ENCODE measurements around the gene NLGN1. TPM values are rescaled to one million over a fixed set of nuclear protein-coding genes. Genes with fewer than 3 reads are reported as not detected.

NLGN1 gene
- total and polyA plus RNA-seq, 2 of the 8 experiments (the other 6 are each of a cell fraction or from before 2014, with no cell fraction given), result 7.8 to 14.8 TPM

DNA sequence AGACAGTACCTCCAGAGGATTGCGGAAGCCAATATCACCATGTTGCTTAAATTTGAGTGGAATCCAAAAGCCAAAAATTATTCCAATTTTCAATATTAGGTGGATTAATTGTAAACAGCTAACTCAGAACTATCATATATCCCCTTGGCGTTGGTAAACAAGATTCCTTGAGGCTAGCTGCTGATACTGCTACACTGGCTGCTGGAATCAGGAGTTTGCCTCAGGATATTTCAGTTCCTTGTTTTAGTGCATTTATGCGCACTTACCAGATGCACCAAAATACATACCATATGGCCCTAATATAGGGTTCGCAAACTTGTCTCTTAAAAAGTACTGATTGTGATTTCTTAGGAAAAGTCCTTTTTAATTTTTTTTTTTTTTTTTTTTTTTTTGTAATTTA is 856.4 kb downstream of the NLGN1 start:
- Histone ChIP-seq H4K20me1 (replicated peaks in 1 of 2; ENCODE audit: control insufficient read depth in 1 of 2, insufficient read depth in 2 of 2, low read length in 2 of 2) (no peaks in the 10 kb centered on the region), H2AK5ac (ENCODE audit: low read depth, low read length) (no peak overlapping the region), H3K4me3 (ENCODE audit: extremely low read depth in 1 of 4, insufficient read depth in 2 of 4, low read depth in 3 of 4, low read length in 4 of 4) (no peak overlapping the region), H2BK120ac (replicated peaks; ENCODE audit: low read depth, low read length) (no peak overlapping the region), H2AFZ (ENCODE audit: low read length) (no peak overlapping the region), H3K56ac (replicated peaks; ENCODE audit: insufficient read length, low read depth, low read length) (no peak overlapping the region), H3K79me1 (ENCODE audit: low read depth, low read length) (no peaks in the 10 kb centered on the region), H3K23me2 (ENCODE audit: low read depth, low read length) (no peaks in the 10 kb centered on the region), H3K36me3 (ENCODE audit: control insufficient read depth in 2 of 4, insufficient read depth in 4 of 4, low read length in 3 of 4) (no peaks in the 10 kb centered on the region), H3K14ac (ENCODE audit: insufficient read length) (no peak overlapping the region), H4K8ac (ENCODE audit: extremely low read depth, insufficient read depth, low read length) (no peak overlapping the region), H3K23ac (ENCODE audit: insufficient read length) (no peak overlapping the region), H2BK5ac (ENCODE audit: low read depth, low read length) (no peak overlapping the region), H3K27me3 (replicated peaks in 1 of 4; ENCODE audit: control insufficient read depth in 3 of 4, extremely low read depth in 1 of 4, insufficient read depth in 3 of 4, low read length in 3 of 4) (no peaks in the 10 kb centered on the region), H4K5ac (ENCODE audit: insufficient read length, low read depth, low read length) (no peak overlapping the region), H3K9me3 (ENCODE audit: insufficient read depth in 2 of 2, low read depth in 1 of 2, low read length in 1 of 2) (0 out of 4 replicates have a peak, but pooled peaks cover 2 to 3% of the 10 kb centered on the region in 2 experiments), H3K79me2 (ENCODE audit: control insufficient read depth in 1 of 2, insufficient read depth in 2 of 2, low read length in 2 of 2) (no peaks in the 10 kb centered on the region), H2BK12ac (ENCODE audit: low read depth, low read length) (no peak overlapping the region), H3K27ac (ENCODE audit: low read depth, low read length) (no peak overlapping the region), H4K91ac (replicated peaks; ENCODE audit: insufficient read length, low read length) (no peak overlapping the region), H3K4me2 (ENCODE audit: insufficient read depth in 1 of 2, low read depth in 2 of 2, low read length in 2 of 2) (no peak overlapping the region), H3K4ac (replicated peaks; ENCODE audit: insufficient read length, low read depth, low read length) (no peak overlapping the region), H2BK20ac (ENCODE audit: low read length) (no peak overlapping the region), H3K9ac (replicated peaks in 1 of 4; ENCODE audit: extremely low read depth in 1 of 4, low read depth in 3 of 4, low read length in 3 of 4) (no peak overlapping the region), H3K4me1 (replicated peaks in 1 of 4; ENCODE audit: control insufficient read depth in 3 of 4, insufficient read depth in 4 of 4, low read length in 3 of 4) (peaks cover 0 to 3% (median 0%) of the 10 kb centered on the region in 4 experiments; a peak in 1 of 7 replicates), H3K18ac (ENCODE audit: extremely low read depth, low read length) (no peak overlapping the region), H2BK15ac (ENCODE audit: low read length) (no peak overlapping the region)
- ChIA-PET POLR2A (ENCODE audit: partially characterized antibody) (interaction anchor here (1.4 kb wide), 1 partner anchor 22 kb away, joined by 3 read pairs; no protein-coding TSS in a partner anchor), CTCF (ENCODE audit: partially characterized antibody) (no interaction called here)
- no peak for FAIRE-seq
- WGBS, 2 experiments (ENCODE audit: extremely low coverage in 1 of 2, insufficient coverage in 1 of 2, insufficient read length in 1 of 2, insufficient replicate concordance in 2 of 2, low coverage in 1 of 2, low lambda C conversion rate in 2 of 2, missing lambda C conversion rate in 1 of 2), result 95% methylated on average over 4 of the region's 4 CpGs; no CpG with 5 or more reads in 1 of the 2 experiments
- DNase-seq (ENCODE audit: low read depth in 1 of 2, low spot score in 2 of 2), result no peak
- TF ChIP-seq SUZ12 (IDR thresholded peaks at IDR 0.05; ENCODE audit: low read length) (no peak), CBX8 (IDR thresholded peaks at IDR 0.05; ENCODE audit: borderline replicate concordance, low read depth, low read length) (no peak), ASH2L (IDR thresholded peaks at IDR 0.05; ENCODE audit: low read length) (no peak), YY1 (IDR thresholded peaks at IDR 0.05; ENCODE audit: low read depth, low read length) (no peak), JUND (IDR thresholded peaks at IDR 0.05; ENCODE audit: low read length) (no peak), BRCA1 (IDR thresholded peaks at IDR 0.05; ENCODE audit: low read depth, low read length) (no peak), RXRA (IDR thresholded peaks at IDR 0.05; ENCODE audit: insufficient read depth, low read depth, low read length) (no peak)
